K562 (cell line): Measurements from ENCODE around the gene TMEM120A. TPM values are rescaled to one million over a fixed set of nuclear protein-coding genes. Genes with fewer than 3 reads are reported as not detected.

Experiments
- CBX2 ChIP-seq: fragments of 200-600 bp; sonication (generic); IDR thresholded peaks from one replicate; pipeline ENCODE4 v1.6.1; 2012; ENCODE audit warnings: mild to moderate bottlenecking, low read length, inconsistent platforms; ENCODE audit not compliant: insufficient read depth, poor library complexity, severe bottlenecking
- CHD7 ChIP-seq: fragments of 200-600 bp; sonication (generic); IDR thresholded peaks from one replicate; pipeline ENCODE4 v1.6.1; 2012; ENCODE audit warnings: mild to moderate bottlenecking, low read depth, low read length, inconsistent platforms
- ZNF41 ChIP-seq: fragments of 250-450 bp; sonication (Bioruptor Pico); conservative IDR thresholded peaks from 2 replicates; pipeline ENCODE4 v1.4.0; 2020; ENCODE audit warnings: mild to moderate bottlenecking
- polyA plus RNA-seq, 8 experiments: library from polyadenylated mRNA; depleted of rRNA in 4 of 8; stranded (reverse) in 5 of 8; unstranded in 3 of 8; fragments of >200 nt; fragmentation: Nextera tagmentation in 2 of 8; fragmentation: Illumina TruSeq in 1 of 8; extraction: Ambion mirVana in 2 of 8; extraction: Trizol in 1 of 8; gene quantifications; 2 replicates each; pipeline versions ENCODE4 v1.2.1 to v1.2.3, GENCODE V29; 2011 to 2014; ENCODE audit warnings: inconsistent platforms in 1 of 8, missing spikeins in 1 of 8
- total RNA-seq, 7 experiments: library from RNA; depleted of rRNA in 6 of 7; stranded (reverse); fragments of >200 nt in 6 of 7; fragmentation: Illumina TruSeq in 2 of 7; extraction: Trizol in 2 of 7; gene quantifications; 2 replicates each; pipeline versions ENCODE4 v1.2.1 to v1.2.3, GENCODE V29; 2011 to 2021; ENCODE audit warnings: low replicate concordance in 1 of 7
- TF ChIP-seq, protein P1 (sequence below): sonication (generic); formaldehyde crosslinking; IDR thresholded peaks from 2 replicates; pipeline ENCODE4 v1.8.1; 2023; ENCODE audit warnings: missing genetic modification reagents, mild to moderate bottlenecking, borderline replicate concordance
- TF ChIP-seq, protein P2 (sequence below): fragments of 250-450 bp; sonication (Bioruptor Pico); IDR thresholded peaks from 2 replicates; pipeline ENCODE4 v1.8.0; 2022; ENCODE audit warnings: inconsistent platforms, mild to moderate bottlenecking, moderate library complexity, borderline replicate concordance

The TMEM120A gene
- total and polyA plus RNA-seq, 9 of the 15 experiments (the other 6 are each of a cell fraction or from before 2014, with no cell fraction given), result 2.3 to 90.2 (median 22.9) TPM

DNA sequence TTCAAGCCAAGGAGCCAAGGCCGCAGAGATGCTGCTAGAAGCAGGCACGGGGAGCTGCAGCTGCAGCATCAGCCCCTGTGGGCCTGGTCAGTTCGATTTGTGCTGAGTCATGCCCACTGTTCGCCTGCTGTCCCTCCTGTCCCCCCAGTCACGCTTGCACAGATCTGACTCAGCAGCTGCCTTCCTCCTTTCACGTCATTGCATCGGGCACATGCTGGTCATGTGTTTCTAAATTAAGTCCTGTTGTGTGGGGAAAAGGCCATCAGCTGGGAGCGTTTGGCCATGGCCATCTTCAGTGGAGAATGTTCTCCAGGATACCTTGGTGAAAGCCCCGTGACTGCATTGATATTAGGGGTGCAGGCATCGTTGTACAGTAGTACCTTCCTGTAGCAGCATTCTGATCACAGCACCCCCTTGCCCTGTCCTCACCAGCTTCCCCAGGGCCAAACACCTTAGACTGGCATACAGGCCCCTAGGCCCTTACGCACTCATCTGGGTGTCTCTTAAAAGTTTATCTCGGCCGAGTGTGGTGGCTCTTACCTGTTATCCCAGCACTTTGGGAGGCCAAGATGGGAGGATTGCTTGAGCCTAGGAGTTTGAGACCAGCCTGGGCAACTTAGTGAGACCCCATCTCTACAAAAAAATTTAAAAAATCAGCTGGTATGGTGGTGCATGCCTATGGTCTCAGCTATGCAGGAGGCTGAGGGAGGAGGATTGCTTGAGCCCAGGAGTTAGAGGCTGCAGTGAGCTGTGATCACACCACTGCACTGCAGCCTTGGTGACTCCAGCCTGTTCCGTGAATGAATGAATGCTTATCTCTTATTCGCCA is 56.2 kb downstream of the TMEM120A start (continued):
- TF ChIP-seq, protein P1, sequence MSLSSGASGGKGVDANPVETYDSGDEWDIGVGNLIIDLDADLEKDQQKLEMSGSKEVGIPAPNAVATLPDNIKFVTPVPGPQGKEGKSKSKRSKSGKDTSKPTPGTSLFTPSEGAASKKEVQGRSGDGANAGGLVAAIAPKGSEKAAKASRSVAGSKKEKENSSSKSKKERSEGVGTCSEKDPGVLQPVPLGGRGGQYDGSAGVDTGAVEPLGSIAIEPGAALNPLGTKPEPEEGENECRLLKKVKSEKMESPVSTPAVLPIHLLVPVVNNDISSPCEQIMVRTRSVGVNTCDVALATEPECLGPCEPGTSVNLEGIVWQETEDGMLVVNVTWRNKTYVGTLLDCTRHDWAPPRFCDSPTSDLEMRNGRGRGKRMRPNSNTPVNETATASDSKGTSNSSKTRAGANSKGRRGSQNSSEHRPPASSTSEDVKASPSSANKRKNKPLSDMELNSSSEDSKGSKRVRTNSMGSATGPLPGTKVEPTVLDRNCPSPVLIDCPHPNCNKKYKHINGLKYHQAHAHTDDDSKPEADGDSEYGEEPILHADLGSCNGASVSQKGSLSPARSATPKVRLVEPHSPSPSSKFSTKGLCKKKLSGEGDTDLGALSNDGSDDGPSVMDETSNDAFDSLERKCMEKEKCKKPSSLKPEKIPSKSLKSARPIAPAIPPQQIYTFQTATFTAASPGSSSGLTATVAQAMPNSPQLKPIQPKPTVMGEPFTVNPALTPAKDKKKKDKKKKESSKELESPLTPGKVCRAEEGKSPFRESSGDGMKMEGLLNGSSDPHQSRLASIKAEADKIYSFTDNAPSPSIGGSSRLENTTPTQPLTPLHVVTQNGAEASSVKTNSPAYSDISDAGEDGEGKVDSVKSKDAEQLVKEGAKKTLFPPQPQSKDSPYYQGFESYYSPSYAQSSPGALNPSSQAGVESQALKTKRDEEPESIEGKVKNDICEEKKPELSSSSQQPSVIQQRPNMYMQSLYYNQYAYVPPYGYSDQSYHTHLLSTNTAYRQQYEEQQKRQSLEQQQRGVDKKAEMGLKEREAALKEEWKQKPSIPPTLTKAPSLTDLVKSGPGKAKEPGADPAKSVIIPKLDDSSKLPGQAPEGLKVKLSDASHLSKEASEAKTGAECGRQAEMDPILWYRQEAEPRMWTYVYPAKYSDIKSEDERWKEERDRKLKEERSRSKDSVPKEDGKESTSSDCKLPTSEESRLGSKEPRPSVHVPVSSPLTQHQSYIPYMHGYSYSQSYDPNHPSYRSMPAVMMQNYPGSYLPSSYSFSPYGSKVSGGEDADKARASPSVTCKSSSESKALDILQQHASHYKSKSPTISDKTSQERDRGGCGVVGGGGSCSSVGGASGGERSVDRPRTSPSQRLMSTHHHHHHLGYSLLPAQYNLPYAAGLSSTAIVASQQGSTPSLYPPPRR, result no peak
- TF ChIP-seq, protein P2, sequence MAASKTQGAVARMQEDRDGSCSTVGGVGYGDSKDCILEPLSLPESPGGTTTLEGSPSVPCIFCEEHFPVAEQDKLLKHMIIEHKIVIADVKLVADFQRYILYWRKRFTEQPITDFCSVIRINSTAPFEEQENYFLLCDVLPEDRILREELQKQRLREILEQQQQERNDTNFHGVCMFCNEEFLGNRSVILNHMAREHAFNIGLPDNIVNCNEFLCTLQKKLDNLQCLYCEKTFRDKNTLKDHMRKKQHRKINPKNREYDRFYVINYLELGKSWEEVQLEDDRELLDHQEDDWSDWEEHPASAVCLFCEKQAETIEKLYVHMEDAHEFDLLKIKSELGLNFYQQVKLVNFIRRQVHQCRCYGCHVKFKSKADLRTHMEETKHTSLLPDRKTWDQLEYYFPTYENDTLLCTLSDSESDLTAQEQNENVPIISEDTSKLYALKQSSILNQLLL, result no peak
- TF ChIP-seq CBX2, result no peak
- no peak for TF ChIP-seq CHD7
- peak; percentile 59 for TF ChIP-seq ZNF41 (CRISPR knock-in tag)
